Measurements from ENCODE around the gene RTN4R.
A peak's percentile ranks its signal among the peaks of the same experiment; 100 is the strongest.
"Not testable (repeated sequence)": the region's sequence is repeated elsewhere in the genome, so short reads cannot be mapped to it uniquely, and the experiment has no call there.

Gene RTN4R

GRCh38 chr22:20296598-20296997 lies 28.5 kb upstream of the RTN4R start:
- Mint-ChIP-seq H3K4me3 (no peak overlapping the region), H3K36me3 (no peaks in the 10 kb centered on the region), H3K9me3 (no peaks in the 10 kb centered on the region), H3K27me3 (peaks cover 15% of the 10 kb centered on the region), H3K27ac (no peak overlapping the region), H3K4me1 (peaks cover 14% of the 10 kb centered on the region)
- ATAC-seq = no peak

GRCh38 chr22:20295262-20296064 lies 27.3 kb upstream of the RTN4R start:
- Mint-ChIP-seq H3K27me3 (peaks cover 18% of the 10 kb centered on the region), H3K27ac (no peak overlapping the region), H3K4me1 (peaks cover 8% of the 10 kb centered on the region), H3K4me3 (no peak overlapping the region), H3K36me3 (no peaks in the 10 kb centered on the region), H3K9me3 (no peaks in the 10 kb centered on the region)
- ATAC-seq = no peak

- Mint-ChIP-seq H3K4me3 (no peak overlapping the region), H3K9me3 (no peaks in the 10 kb centered on the region), H3K27ac (no peak overlapping the region), H3K27me3 (peaks cover 30% of the 10 kb centered on the region), H3K4me1 (no peaks in the 10 kb centered on the region), H3K36me3 (no peaks in the 10 kb centered on the region)
- no peak for ATAC-seq
These were observed 24.6 kb upstream of the RTN4R start for GRCh38 chr22:20292673-20293232.

DNA sequence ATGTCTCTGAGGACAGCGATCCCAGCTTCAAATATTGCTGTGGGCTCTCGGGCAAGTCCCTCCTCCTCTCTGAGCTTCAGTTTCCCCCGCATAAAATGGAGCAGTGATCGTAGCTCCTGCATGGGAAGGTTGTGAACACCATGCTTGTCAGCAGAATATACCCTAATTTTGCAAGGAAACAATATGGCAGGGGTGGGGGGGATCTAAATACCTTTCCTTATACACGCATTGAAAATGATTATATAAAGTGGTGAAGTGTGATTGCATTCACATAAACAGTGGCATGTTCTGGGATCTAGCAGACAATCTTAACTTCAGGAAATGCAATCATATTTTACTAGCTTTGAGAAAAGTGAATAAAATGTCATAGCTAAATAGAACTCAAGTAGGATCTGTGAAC lies 24.0 kb upstream of the RTN4R start:
- H3K9me3 Mint-ChIP-seq = no peaks in the 10 kb centered on the region
- peaks cover 36% of the 10 kb centered on the region for H3K27me3 Mint-ChIP-seq
- no peak for ATAC-seq
- H3K36me3 Mint-ChIP-seq = no peaks in the 10 kb centered on the region
- no peak overlapping the region for H3K4me3 Mint-ChIP-seq
- H3K27ac Mint-ChIP-seq = no peak overlapping the region
- H3K4me1 Mint-ChIP-seq = no peaks in the 10 kb centered on the region

- Mint-ChIP-seq H3K27me3 (peaks cover 38% of the 10 kb centered on the region), H3K36me3 (no peaks in the 10 kb centered on the region), H3K27ac (no peak overlapping the region), H3K9me3 (no peaks in the 10 kb centered on the region), H3K4me3 (no peak overlapping the region), H3K4me1 (peaks cover 4% of the 10 kb centered on the region)
- ATAC-seq = no peak
These were observed 23.5 kb upstream of the RTN4R start for GRCh38 chr22:20291604-20292063.

DNA sequence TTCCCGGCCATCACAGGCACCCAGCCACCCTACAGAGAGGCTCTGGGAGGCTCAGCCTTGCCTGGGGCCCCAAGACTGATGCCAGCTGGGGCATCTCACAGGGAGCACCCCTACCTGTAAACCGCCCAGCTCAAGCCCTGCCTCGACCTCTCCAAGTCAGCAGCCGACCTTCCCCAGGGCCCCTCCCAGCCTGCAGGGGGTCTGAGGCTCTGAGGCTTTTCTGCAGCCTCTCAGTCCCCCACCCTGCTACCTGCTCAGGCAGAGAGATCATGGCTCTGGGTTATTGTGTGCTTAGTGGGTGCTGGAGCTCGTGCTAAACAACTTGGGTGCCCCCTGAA lies 23.1 kb upstream of the RTN4R start:
- H3K4me3 Mint-ChIP-seq = no peak overlapping the region
- H3K36me3 Mint-ChIP-seq = no peaks in the 10 kb centered on the region
- ATAC-seq = no peak
- H3K27me3 Mint-ChIP-seq = peaks cover 38% of the 10 kb centered on the region
- peaks cover 7% of the 10 kb centered on the region for H3K4me1 Mint-ChIP-seq
- no peak overlapping the region for H3K27ac Mint-ChIP-seq
- H3K9me3 Mint-ChIP-seq = no peaks in the 10 kb centered on the region

GRCh38 chr22:20290578-20291248 lies 22.6 kb upstream of the RTN4R start:
- H3K27me3 Mint-ChIP-seq = peaks cover 38% of the 10 kb centered on the region
- no peak overlapping the region for H3K4me3 Mint-ChIP-seq
- no peaks in the 10 kb centered on the region for H3K36me3 Mint-ChIP-seq
- H3K4me1 Mint-ChIP-seq = peaks cover 7% of the 10 kb centered on the region
- H3K9me3 Mint-ChIP-seq = no peaks in the 10 kb centered on the region
- H3K27ac Mint-ChIP-seq = no peak overlapping the region
- ATAC-seq = no peak

DNA sequence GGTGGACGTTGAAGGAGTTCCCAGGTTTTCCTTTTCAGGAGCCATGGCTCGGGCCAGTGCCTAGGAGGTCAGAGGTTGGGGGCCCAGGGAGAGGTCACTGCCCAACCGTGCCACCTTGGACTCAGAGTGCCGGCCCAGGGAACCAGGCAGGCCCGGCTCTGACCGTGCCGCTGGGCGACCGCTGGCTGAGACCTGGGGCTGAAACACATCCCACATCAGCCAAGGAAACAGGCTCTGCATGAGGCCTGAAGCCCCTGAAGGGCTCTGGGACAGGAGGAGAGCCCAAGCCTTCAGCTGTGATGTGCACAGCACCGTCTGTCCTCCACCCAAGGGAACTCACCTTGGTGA lies 21.9 kb upstream of the RTN4R start:
- H3K27ac Mint-ChIP-seq = no peak overlapping the region
- peaks cover 7% of the 10 kb centered on the region for H3K4me1 Mint-ChIP-seq
- no peaks in the 10 kb centered on the region for H3K36me3 Mint-ChIP-seq
- peaks cover 38% of the 10 kb centered on the region for H3K27me3 Mint-ChIP-seq
- H3K4me3 Mint-ChIP-seq = no peak overlapping the region
- no peaks in the 10 kb centered on the region for H3K9me3 Mint-ChIP-seq
- ATAC-seq = no peak

GRCh38 chr22:20289182-20290044 lies 21.3 kb upstream of the RTN4R start:
- not testable (repeated sequence) for H3K36me3 Mint-ChIP-seq, ATAC-seq, H3K4me3 Mint-ChIP-seq

DNA sequence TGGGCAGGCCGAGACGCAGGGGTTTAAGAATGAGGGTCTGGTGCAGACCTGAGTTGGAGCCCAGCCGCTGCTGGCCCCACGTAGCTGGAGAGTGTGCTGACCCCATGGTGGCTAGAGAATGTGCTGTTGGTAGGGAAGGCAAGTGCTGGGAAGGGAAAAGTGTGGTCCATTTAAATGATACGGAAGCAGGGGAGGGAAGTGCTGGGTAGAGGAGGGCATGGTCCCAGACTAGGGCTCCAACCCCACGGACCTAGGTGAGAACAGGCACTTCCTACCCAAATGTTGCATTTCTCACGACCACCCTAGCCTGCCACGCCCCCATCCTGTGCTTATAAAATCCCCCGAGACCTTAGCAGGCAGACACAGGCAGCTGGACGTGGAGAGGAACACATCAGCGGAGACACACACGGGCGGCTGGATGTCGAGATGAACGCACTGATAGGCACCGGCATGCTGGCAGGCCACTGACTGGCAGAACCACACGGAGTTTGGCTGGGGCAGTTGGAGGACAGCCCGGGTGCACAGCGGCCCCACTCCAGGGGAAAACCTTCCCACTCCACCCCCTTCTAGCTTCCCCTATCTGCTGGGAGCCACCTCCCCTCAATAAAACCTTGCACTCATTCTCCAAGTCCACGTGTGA lies 18.8 kb upstream of the RTN4R start:
- not testable (repeated sequence) for ATAC-seq, H3K4me3 Mint-ChIP-seq, H3K36me3 Mint-ChIP-seq, H3K4me1 Mint-ChIP-seq, H3K27ac Mint-ChIP-seq, H3K9me3 Mint-ChIP-seq
- H3K27me3 Mint-ChIP-seq = peaks cover 49% of the 10 kb centered on the region

More at GRCh38 chr22:20289182-20290044, 21.3 kb upstream of the RTN4R start:
- H3K27me3 Mint-ChIP-seq = peaks cover 44% of the 10 kb centered on the region
- not testable (repeated sequence) for H3K9me3 Mint-ChIP-seq, H3K27ac Mint-ChIP-seq, H3K4me1 Mint-ChIP-seq

DNA sequence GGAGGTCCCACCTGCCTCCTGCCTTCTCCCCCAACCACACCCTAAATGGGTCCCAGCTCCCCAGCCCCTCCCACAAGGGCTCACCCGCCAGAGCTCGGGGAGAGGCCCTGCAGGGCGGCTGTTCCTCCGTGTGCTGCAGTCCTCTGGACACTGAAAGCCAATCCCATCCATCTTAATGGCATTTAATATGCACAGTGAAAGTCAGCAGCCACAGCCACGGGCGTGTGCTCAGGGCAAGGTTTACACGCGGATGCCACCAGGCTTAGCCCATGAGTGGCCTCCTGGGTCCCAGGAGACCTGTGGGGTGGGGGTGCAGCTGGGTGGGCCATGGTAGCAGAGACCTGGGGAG lies 18.2 kb upstream of the RTN4R start:
- H3K9me3 Mint-ChIP-seq = not testable (repeated sequence)

DNA sequence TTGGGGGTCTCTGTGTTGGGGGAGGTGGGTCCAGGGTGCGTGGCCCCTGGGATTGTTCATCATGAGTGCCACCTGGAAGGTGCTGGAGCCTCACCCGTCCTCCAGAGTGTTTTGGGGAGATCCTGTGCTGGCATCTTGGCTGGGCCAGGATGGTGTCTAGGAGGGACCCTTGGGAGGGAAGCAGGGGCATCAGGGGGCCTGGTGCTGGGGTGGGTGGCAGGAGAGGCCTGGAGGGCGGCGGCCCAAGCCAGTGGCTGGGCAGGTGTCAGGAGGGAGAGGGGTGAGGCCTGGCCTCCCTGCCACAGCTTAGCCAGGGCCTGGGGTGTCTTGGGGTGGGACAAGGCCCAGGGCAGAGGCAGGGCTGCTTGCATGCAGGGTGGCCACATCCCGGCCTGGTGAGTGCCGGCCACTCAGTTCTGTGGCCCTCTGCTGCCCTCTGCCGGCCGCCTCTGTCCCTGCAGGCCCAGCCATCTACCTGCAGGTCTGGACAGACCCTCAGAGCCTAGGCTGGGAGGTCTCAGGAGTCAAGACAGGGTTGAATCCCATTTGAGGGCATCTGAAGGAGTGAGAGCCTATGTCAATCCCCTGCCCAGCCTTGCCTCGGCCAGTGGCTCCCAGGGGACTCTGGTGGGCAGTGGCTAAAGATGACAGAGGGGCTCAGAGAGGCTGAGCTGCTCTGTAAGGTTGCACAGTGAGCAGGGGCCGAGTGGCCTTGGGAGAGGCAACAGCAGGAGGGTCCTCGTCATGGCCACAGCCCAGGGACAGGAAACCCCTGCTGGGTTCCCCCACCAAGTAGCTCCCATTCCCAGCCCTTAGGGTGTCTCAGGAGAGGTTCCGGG lies 17.6 kb upstream of the RTN4R start:
- not testable (repeated sequence) for H3K36me3 Mint-ChIP-seq, H3K27ac Mint-ChIP-seq, H3K4me1 Mint-ChIP-seq, H3K4me3 Mint-ChIP-seq, H3K9me3 Mint-ChIP-seq
- peaks cover 37% of the 10 kb centered on the region for H3K27me3 Mint-ChIP-seq
- ATAC-seq = peak; percentile 75

More for the DNA sequence above, 18.2 kb upstream of the RTN4R start:
- peaks cover 43% of the 10 kb centered on the region for H3K27me3 Mint-ChIP-seq
- not testable (repeated sequence) for H3K36me3 Mint-ChIP-seq, H3K27ac Mint-ChIP-seq, ATAC-seq, H3K4me3 Mint-ChIP-seq, H3K4me1 Mint-ChIP-seq

DNA sequence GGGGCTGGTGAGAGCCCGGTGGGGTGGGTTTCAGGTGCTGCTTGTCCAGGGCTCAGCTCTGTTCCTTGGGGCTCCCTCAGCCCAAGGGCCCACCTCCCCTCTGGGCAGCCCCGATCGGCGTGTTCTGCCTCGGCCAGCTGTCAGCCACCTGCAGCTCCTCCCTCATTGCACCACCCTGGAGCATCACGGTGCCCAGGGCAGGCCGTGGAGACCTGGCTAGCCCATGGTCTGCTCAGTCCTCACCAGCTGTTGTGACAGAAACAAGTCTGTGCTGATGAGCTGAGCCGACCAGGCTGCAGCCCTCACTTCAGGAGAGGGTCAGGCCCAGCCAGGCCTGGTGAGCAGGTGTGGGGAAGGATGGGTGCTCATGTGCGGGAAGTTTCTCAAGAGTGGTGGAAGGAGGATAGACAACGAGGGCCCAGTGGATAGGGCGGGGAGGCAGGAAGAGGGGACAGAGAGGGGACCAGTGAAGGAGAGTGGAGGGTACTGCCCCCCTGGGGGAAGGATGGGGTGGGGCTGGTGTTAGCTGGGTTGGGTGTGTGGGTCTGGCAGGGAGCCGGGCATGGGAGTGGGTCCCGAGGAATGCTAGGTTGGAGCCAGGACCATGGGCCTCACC lies 16.5 kb upstream of the RTN4R start:
- peaks cover 7% of the 10 kb centered on the region for H3K4me1 Mint-ChIP-seq
- no peak overlapping the region for H3K27ac Mint-ChIP-seq
- peaks cover 31% of the 10 kb centered on the region for H3K27me3 Mint-ChIP-seq
- H3K4me3 Mint-ChIP-seq = no peak overlapping the region
- ATAC-seq = no peak
- H3K36me3 Mint-ChIP-seq = no peaks in the 10 kb centered on the region
- no peaks in the 10 kb centered on the region for H3K9me3 Mint-ChIP-seq

DNA sequence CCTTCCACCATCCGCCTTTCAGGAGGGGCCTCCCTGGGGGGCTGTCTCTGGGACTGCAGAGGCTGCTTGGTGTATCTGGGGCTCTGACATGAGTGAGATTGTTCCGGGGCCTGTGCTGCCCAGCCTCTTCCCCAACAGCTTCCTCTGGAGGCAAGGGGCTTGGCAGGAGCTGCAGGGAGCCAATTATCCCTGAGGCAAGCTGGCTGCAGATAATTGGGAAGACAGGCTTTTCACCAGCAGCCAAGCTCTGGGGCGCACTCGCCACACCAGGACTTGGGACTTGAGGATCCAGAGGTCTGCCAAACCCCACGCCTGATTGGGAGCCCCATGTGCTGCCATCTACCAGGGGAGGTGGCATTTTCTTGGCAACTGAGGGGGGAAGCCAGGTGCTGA lies 15.6 kb upstream of the RTN4R start:
- H3K4me3 Mint-ChIP-seq = no peak overlapping the region
- H3K27ac Mint-ChIP-seq = no peak overlapping the region
- peaks cover 7% of the 10 kb centered on the region for H3K4me1 Mint-ChIP-seq
- ATAC-seq = no peak
- H3K36me3 Mint-ChIP-seq = no peaks in the 10 kb centered on the region
- H3K27me3 Mint-ChIP-seq = peaks cover 35% of the 10 kb centered on the region
- H3K9me3 Mint-ChIP-seq = no peaks in the 10 kb centered on the region

Data from stimulated activated memory B cell treated with anti-CD40 and anti-IgM and Interleukin-4, amounts not matched to agents 10 μg/mL and 1 μg/mL and 100 μg/mL, for 72 hours (primary cell).